ENCODE measurements around the gene CBLN3.
"Not testable (repeated sequence)": the region's sequence is repeated elsewhere in the genome, so short reads cannot be mapped to it uniquely, and the experiment has no call there.

CBLN3 gene

GRCh38 chr14:24399999-24400718, 29.3 kb downstream of the CBLN3 start:
- no peak for DNase-seq

DNA sequence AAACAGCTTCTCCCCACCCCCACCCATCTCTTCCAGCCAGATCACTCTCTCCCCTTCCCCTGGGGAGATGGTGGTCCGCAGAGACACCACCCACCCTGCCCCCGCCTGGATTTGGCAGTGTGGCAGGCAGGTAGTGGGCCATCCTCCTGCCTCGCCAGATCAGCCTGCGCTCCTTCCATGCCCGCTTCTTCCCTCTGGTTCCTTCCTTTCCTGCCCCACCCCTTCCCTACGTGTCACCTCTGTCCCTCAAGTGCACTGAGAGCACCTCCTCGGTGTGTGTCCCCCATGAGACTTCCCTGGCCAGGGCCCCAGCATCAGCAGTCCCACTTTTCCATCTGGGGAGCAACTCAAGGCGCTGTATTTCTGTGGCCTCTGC, 30.0 kb downstream of the CBLN3 start:
- no peak for DNase-seq

DNA sequence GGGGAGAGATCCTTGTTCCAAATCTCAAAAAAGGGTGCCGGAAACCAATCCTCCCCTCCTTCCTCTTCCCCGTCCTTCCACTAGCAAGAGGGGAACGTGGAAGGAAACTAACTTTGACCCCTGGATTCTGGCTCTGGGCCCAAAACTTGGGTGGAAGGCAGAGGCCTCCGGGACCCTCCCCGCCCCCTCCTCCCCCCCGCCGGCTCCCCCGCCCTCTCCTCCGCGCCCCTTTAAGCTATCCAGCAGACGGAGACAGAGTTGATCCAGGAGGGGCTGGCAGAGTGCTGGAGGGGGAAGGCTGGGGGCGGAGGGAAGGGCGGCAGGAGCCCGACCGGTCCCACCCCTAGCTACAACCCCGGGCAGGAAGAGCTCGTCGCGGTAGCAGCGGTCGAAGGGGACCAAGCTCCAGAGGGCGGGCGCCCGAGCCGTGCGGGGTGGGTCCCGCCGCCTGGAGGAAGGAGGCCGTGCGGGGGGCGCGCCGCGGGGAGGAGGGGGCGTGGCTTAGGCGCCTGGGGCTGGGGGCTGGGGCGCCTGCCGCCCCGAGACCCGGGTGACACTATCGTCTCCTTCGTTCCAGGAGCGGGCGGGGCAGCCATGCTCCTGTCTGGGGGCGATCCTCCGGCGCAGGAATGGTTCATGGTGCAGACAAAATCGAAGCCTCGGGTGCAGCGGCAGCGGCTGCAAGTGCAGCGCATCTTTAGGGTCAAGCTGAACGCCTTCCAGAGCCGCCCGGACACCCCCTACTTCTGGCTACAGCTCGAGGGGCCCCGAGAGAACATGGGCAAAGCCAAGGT, 30.6 kb downstream of the CBLN3 start, which contains the start of gene NYNRIN:
NYNRIN (plus strand) TSS at position 351 of the 794 bp plus-strand sequence; CDS start at position 595, 244 bp downstream.
- peak; percentile 39 for DNase-seq

DNA sequence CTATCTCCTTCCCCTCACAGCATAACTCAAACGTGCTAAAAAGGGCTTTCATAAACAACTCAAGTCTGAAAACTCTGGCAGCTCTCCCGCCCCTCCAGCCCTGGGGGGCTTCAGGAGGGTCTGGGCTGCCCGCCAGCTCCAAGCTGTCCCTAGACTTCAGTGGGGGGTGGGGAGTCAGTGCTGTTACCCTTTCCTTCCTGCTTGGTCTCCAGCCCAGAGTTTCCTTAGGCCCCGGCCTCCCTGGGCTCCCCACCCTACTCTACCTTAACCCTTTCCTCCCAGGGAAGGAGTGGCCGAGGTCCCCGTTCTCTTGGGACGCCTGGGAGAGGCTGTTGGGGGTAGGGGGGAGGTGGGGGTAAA, 31.2 kb downstream of the CBLN3 start:
- no peak for DNase-seq

GRCh38 chr14:24397639-24398292, 31.7 kb downstream of the CBLN3 start:
- DNase-seq, result no peak

DNA sequence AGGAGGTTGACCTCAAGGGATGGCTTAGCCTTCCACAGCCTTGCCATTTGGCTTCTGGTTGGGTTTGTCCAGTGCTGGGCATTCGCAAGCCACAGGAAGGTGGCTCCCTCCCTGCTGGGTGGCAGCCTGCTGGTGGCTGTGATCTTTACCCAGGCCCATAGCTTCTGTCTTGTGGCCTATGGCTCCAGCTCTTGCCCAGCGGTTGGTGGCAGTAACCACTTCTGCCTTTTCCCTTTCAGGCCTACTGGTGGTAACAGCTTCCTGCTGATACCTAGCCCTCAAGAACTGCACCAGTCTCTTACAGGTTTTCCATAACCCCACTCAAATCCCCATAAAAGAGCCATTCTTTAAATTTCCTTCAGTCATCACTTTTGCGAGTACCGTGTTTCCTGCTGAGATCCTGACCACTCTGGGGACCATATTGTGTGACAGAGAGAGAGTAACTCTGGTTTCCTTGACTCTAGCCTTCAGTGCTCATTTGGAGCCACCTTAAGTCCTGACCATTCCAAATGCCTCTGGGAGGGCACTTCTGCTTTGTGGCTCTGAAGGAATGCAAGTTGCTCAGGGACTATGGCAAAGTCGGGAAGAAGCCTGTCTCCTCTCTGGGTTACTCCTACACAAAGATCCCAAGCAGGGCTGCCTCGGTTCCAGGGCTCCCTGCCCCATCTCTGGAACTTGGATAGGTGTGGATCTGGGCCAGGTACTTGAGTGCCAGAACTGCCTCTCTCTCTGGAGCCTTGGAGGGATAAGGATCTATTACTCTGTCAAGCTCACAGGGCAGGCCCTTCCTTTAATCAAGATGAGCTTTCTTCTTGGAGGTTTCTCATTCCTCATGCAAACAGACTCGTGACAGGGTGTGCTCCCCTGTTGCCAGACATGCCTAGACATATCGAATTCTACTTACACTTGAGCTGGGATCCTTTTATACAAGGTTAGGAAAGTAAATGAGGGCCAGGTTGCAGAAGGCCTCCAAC, 33.6 kb downstream of the CBLN3 start:
- DNase-seq, result no peak

- DNase-seq, result no peak
Measured at GRCh38 chr14:24394275-24394674, 35.2 kb downstream of the CBLN3 start.

GRCh38 chr14:24392325-24393091, 37.0 kb downstream of the CBLN3 start:
- DNase-seq, result no peak

DNA sequence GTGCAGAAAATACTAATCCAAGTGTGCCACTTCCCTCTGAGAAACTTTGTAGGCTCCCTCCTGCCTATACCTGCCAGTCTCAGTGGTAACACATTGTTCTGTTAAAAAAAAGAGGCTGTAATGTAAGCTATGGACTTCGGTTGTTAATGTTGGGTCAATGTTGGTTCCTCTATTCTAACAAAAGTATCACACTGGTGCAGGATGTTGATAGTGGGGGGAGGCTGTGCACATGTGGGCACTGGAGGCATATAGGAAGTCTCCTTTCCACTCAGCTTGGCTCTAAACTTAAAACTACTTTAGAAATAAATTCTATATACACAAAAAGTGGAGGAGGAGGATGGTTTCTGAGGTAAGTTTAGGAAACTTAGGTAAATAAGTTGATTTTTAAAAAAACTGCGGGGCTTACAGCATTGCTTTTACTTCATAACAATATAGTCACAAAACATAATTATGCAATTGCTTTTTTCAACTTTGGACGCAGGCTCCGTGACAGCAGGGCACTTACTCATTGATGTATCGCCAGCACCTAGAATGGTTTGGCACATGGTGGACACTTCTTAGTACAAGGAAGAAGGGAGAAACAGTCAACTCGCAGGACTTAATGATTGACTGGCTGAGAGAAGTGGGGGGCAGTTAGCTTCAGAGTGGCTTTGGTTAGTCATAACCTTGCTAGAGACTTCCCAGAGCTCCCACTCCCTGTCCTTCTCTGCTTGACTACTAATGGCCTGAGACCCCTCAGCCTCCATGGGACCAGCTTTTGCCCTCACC, 38.6 kb downstream of the CBLN3 start:
- no peak for DNase-seq

DNA sequence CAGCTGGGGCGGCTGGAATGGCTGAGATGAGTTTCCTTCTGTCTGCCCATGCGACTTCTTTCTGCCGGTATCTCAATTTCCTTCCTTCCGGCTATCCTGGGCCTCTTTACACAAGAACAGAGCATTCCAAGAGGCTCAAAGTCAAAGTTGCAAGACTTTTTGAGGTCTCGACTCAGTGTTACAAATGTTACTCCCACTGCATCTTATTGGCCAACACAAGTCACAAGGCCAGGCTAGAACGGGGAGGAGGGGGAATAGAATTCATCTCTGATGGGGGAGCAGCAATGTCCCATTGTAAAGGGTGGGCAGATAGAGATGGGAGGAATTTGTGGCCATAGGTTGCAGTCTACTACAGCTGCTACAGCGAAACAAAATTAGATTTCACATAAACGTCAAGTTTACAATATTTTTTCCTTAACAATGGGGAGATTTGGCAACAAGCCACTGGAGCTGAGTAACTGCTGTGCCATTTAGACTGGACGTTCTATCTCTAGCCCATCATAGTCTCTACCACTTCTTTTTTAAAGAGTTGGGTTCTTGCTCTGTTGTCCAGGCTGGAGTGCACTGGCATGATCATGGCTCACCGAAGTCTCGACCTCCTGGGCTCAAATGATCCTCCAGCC, 40.1 kb downstream of the CBLN3 start:
- no peak for DNase-seq

- DNase-seq, result no peak
Measured at GRCh38 chr14:24388474-24389179, 40.8 kb downstream of the CBLN3 start.

DNA sequence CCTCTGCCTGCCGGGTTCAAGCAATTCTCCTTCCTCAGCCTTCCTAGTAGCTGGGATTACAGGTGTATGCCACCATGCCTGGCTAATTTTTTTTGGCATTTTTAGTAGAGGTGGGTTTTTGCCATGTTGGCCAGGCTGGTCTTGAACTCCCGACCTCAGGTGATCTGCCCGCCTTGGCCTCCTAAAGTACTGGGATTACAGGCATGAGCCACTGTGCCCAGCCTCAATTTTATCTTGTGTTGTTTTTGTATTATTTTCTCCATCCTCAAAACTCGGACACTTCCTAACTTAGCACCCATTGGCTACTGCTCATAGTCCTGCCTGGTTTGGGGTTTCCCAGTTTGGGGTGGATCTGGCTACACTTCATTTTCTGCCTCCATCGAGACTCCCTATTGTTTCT, 41.9 kb downstream of the CBLN3 start:
- not testable (repeated sequence) for DNase-seq

GRCh38 chr14:24387009-24387345, 42.5 kb downstream of the CBLN3 start:
- DNase-seq, result no peak

DNA sequence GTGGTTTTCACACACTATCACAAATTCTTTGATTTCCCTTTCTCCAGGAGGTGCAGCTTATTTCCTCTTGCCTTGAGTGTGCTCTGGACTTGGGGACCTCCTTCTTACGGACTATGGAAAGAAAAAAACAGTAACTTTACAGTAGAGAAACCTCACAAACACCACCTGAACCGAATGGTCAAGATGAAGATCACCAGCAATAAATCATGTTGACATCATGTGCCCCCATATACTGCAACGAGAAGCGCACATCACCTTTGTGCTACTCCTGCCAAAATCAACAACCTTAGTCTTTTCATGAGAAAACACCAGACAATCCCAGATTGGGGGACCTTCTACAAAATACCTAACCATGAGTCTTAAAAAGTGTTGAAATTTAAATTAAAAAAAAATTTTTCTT, 43.9 kb downstream of the CBLN3 start:
- no peak for DNase-seq

DNA sequence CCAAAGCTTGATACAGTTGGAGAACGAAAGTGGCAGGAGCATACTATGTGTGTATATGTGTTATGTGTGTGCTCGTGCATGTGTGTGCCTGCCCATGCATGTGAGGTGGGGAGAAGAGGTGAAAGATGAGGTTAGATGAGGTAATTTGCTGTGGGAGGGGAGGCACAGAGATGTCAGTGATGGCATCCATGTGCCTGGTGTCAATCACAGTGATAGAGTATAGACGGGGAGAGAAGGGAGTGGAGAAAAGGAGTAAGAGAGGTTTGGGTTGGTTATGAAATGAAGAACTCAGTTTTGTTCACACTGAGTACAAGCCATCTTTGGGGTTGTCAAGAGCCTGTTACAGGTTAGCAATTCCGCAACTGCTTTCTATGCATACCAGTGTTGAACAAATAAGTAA, 45.3 kb downstream of the CBLN3 start:
- DNase-seq, result no peak

GRCh38 chr14:24382064-24382371, 47.5 kb downstream of the CBLN3 start:
- no peak for DNase-seq

- DNase-seq, result peak; percentile 20
Measured at GRCh38 chr14:24381363-24382063, 48.0 kb downstream of the CBLN3 start.

DNA sequence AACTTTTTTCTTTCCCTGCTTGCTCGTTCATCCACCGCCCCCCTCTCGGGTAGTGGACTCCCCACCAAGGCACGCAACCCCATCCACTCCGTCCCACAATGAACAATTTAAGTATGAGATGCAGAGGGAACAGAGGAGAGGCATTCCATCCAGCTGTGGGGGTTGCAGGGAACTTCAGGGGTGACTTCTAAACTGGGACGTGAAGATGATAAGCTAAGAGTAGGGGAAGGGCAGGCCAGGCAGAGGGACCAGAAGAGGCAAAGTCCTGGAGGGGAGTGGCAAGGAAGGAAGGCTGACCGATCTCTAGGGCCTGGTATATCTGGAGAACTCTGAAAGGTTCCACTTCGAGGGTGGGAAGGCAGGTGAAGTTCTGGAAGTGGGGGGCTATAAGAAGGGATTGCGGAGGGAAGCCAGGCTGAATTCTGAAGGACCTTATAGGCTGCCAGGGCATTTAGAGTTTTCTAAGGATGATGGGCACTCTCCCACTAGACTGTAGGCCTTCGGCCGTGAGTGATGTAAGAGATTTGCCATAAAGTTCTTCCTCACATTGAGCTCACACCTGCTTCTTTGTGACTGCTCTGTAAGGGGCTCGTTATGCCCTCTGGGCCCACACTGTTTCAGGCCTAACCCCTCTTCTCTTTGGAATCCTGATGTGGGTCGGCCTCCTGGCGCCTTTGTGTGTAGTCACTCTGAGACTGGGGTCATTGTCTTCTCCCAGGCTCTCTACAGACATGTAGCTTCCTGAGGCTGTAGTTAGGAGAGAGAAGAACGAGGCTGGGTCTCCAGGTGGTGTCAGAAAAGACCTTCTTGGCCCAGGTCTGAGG, 49.3 kb downstream of the CBLN3 start:
- DNase-seq, result no peak

Measured in stimulated activated CD4-positive, alpha-beta T cell treated with anti-CD3 and anti-CD28 coated beads, Interleukin-15, amount 100 ng/mL, for 24 hours (primary cell).